HepG2 (cell line): ENCODE measurements around the gene PSMB10. TPM values are rescaled to one million over a fixed set of nuclear protein-coding genes. Genes with fewer than 3 reads are reported as not detected.

Experiments used
- ATF6 ChIP-seq: sonication (generic); formaldehyde crosslinking; conservative IDR thresholded peaks from 2 replicates; pipeline ENCODE4 v1.4.0; 2020; ENCODE audit warnings: missing genetic modification reagents
- DMTF1 ChIP-seq: sonication (generic); formaldehyde crosslinking; IDR thresholded peaks from 2 replicates; pipeline ENCODE4 v1.4.0; 2020; ENCODE audit warnings: mild to moderate bottlenecking, missing genetic modification reagents
- EEA1 ChIP-seq: sonication (generic); formaldehyde crosslinking; IDR thresholded peaks from 2 replicates; pipeline ENCODE4 v1.5.1; 2020; ENCODE audit warnings: mild to moderate bottlenecking, missing genetic modification reagents, borderline replicate concordance
- ELF3 ChIP-seq: IDR thresholded peaks from 2 replicates; pipeline ENCODE4 v1.6.1; 2016; ENCODE audit warnings: missing genetic modification reagents, missing compliant biosample characterization
- FIP1L1 ChIP-seq: fragments of 200-400 bp; formaldehyde crosslinking; IDR thresholded peaks from 2 replicates; pipeline ENCODE4 v1.6.1; 2018; ENCODE audit warnings: low read depth, mild to moderate bottlenecking, low read length, moderate library complexity, borderline replicate concordance; ENCODE audit not compliant: insufficient read depth
- HNRNPLL ChIP-seq: fragments of 200-400 bp; formaldehyde crosslinking; IDR thresholded peaks from 2 replicates; pipeline ENCODE4 v1.6.1; 2017; ENCODE audit warnings: mild to moderate bottlenecking, low read depth, low read length; ENCODE audit not compliant: poor library complexity, severe bottlenecking
- HNRNPUL1 ChIP-seq: fragments of 200-400 bp; formaldehyde crosslinking; IDR thresholded peaks from 2 replicates; pipeline ENCODE4 v1.6.1; 2017; ENCODE audit warnings: low read depth, mild to moderate bottlenecking, low read length, moderate library complexity
- IRX3 ChIP-seq: sonication (generic); formaldehyde crosslinking; IDR thresholded peaks from 2 replicates; pipeline ENCODE4 v1.8.1; 2023; ENCODE audit warnings: mild to moderate bottlenecking, low read depth, missing genetic modification reagents, borderline replicate concordance
- KDM1A ChIP-seq: IDR thresholded peaks from 2 replicates; pipeline ENCODE4 v1.6.1; 2016; ENCODE audit warnings: missing compliant biosample characterization
- KDM4B ChIP-seq: sonication (generic); formaldehyde crosslinking; IDR thresholded peaks from 2 replicates; pipeline ENCODE4 v1.4.0; 2020; ENCODE audit warnings: missing genetic modification reagents
- KLF6 ChIP-seq: IDR thresholded peaks from 2 replicates; pipeline ENCODE4 v1.8.0; 2016; ENCODE audit warnings: missing biosample characterization, missing genetic modification reagents
- NR2C2 ChIP-seq: sonication (generic); formaldehyde crosslinking; IDR thresholded peaks from 2 replicates; pipeline ENCODE4 v1.4.0; 2020; ENCODE audit warnings: missing genetic modification reagents, mild to moderate bottlenecking, moderate library complexity, borderline replicate concordance
- TRIM22 ChIP-seq: fragments of 450-650 bp; IDR thresholded peaks from 2 replicates; pipeline ENCODE4 v1.6.1; 2017
- U2AF1 ChIP-seq: fragments of 200-400 bp; formaldehyde crosslinking; optimal IDR thresholded peaks from 2 replicates; pipeline ENCODE3; 2017; ENCODE audit warnings: mild to moderate bottlenecking, low read depth, low read length
- ZBTB8A ChIP-seq: sonication (generic); formaldehyde crosslinking; IDR thresholded peaks from 2 replicates; pipeline ENCODE4 v1.4.0; 2020; ENCODE audit warnings: mild to moderate bottlenecking, low read depth, missing genetic modification reagents, borderline replicate concordance
- ZFYVE20 ChIP-seq: sonication (generic); formaldehyde crosslinking; IDR thresholded peaks from 2 replicates; pipeline ENCODE4 v1.8.0; 2023; ENCODE audit warnings: low read depth, mild to moderate bottlenecking, moderate library complexity, missing genetic modification reagents, borderline replicate concordance
- ZKSCAN5 ChIP-seq: sonication (generic); formaldehyde crosslinking; IDR thresholded peaks from 2 replicates; pipeline ENCODE4 v1.5.1; 2020; ENCODE audit warnings: mild to moderate bottlenecking, missing genetic modification reagents
- ZNF101 ChIP-seq: sonication (generic); formaldehyde crosslinking; IDR thresholded peaks from 2 replicates; pipeline ENCODE4 v1.4.0; 2020; ENCODE audit warnings: mild to moderate bottlenecking, low read depth, missing genetic modification reagents, borderline replicate concordance
- ZNF17 ChIP-seq: sonication (generic); formaldehyde crosslinking; IDR thresholded peaks from 2 replicates; pipeline ENCODE4 v1.5.0; 2020; ENCODE audit warnings: mild to moderate bottlenecking, missing genetic modification reagents
- ZNF720 ChIP-seq: sonication (generic); formaldehyde crosslinking; IDR thresholded peaks from 2 replicates; pipeline ENCODE4 v1.4.0; 2020; ENCODE audit warnings: missing genetic modification reagents
- ZNF768 ChIP-seq: sonication (generic); formaldehyde crosslinking; IDR thresholded peaks from 2 replicates; pipeline ENCODE4 v1.4.0; 2020; ENCODE audit warnings: missing genetic modification reagents
- ZSCAN22 ChIP-seq: sonication (generic); formaldehyde crosslinking; IDR thresholded peaks from 2 replicates; pipeline ENCODE4 v1.4.0; 2020; ENCODE audit warnings: mild to moderate bottlenecking, missing genetic modification reagents
- ZSCAN30 ChIP-seq: sonication (generic); formaldehyde crosslinking; IDR thresholded peaks from 2 replicates; pipeline ENCODE4 v1.5.0; 2020; ENCODE audit warnings: mild to moderate bottlenecking, missing genetic modification reagents
- polyA plus RNA-seq, 8 experiments: library from polyadenylated mRNA; depleted of rRNA in 3 of 8; stranded (reverse) in 7 of 8; unstranded in 1 of 8; fragments of >200 nt; fragmentation: Illumina TruSeq in 4 of 8; extraction: Trizol in 4 of 8; gene quantifications; 2 replicates each; pipeline versions ENCODE4 v1.2.1 to v1.2.3, GENCODE V29; 2011 to 2016; ENCODE audit warnings: low read depth in 4 of 8, missing spikeins in 1 of 8, mixed read lengths in 1 of 8; ENCODE audit not compliant: insufficient read depth in 1 of 8
- total RNA-seq, 5 experiments: library from RNA; depleted of rRNA; stranded (reverse); fragments of >200 nt; fragmentation: Illumina TruSeq; extraction: Trizol; gene quantifications; 2 replicates each; pipeline ENCODE4 v1.2.3, GENCODE V29; 2016; ENCODE audit warnings: low read depth in 1 of 5

Gene PSMB10
- total and polyA plus RNA-seq, 2 of the 13 experiments (the other 11 are each of a cell fraction or from before 2014, with no cell fraction given), result 12.7 to 65.9 TPM

- TF ChIP-seq ZNF17 (CRISPR knock-in tag), result no peak
- TF ChIP-seq NR2C2, result peak; percentile 71
- TF ChIP-seq IRX3 (CRISPR knock-in tag), result peak; percentile 86
- TF ChIP-seq KLF6, result peak; percentile 81; the same call in 1 of the 2 replicates
- TF ChIP-seq ZFYVE20, result peak; percentile 69; the same call in 1 of the 2 replicates
- peak; percentile 82; the same call in 1 of the 2 replicates for TF ChIP-seq DMTF1 (CRISPR knock-in tag)
- no peak for TF ChIP-seq FIP1L1
- TF ChIP-seq ZBTB8A (CRISPR knock-in tag), result peak; percentile 64; the same call in 1 of the 2 replicates
- no peak; the same call in 1 of the 2 replicates for TF ChIP-seq ZSCAN22
- no peak; the same call in 1 of the 2 replicates for TF ChIP-seq EEA1 (CRISPR knock-in tag)
- TF ChIP-seq ZNF720, result peak; percentile 61; the same call in 1 of the 2 replicates
- TF ChIP-seq TRIM22, result no peak
- peak; percentile 19; the same call in 1 of the 2 replicates for TF ChIP-seq KDM4B (CRISPR knock-in tag)
- TF ChIP-seq ELF3 (CRISPR knock-in tag), result peak; percentile 67
- TF ChIP-seq U2AF1, result no peak
- 0 out of 2 replicates have a peak, but pooled peaks have one; percentile 17 for TF ChIP-seq ZKSCAN5 (CRISPR knock-in tag)
- peak; percentile 61; the same call in 1 of the 2 replicates for TF ChIP-seq ZNF768 (CRISPR knock-in tag)
- TF ChIP-seq HNRNPUL1, result no peak
- no peak for TF ChIP-seq KDM1A
- peak; percentile 83 for TF ChIP-seq HNRNPLL
- TF ChIP-seq ZNF101 (CRISPR knock-in tag), result 0 out of 2 replicates have a peak, but pooled peaks have one; percentile 48
- TF ChIP-seq ZSCAN30 (CRISPR knock-in tag), result no peak
- no peak for TF ChIP-seq ATF6 (CRISPR knock-in tag)
Observed at GRCh38 chr16:67935402-67936123, 1.1 kb downstream of the PSMB10 start (continued).
